ENCODE results near the gene POLG. TPM values are rescaled to one million over a fixed set of nuclear protein-coding genes. Genes with fewer than 3 reads are reported as not detected.

The POLG gene
- total RNA-seq, 4 donors from 2014 or later: 52.9 to 93.3 (median 66.9) TPM

- ATAC-seq (ENCODE audit: low FRiP score) (peak; percentile 84), DNase-seq (ENCODE audit: low spot score) (peak; percentile 53)
- TF ChIP-seq CTCF (IDR thresholded peaks at IDR 0.05): peak in 2 of 3 donors; percentile 85 to 89
Measured at GRCh38 chr15:89358755-89359439, 24.3 kb upstream of the POLG start.

GRCh38 chr15:89358435-89358754 is 23.8 kb upstream of the POLG start:
- no peak for TF ChIP-seq CTCF (IDR thresholded peaks at IDR 0.05)

GRCh38 chr15:89356634-89357298 is 22.1 kb upstream of the POLG start:
- no peak for TF ChIP-seq CTCF (IDR thresholded peaks at IDR 0.05)
- no peak for DNase-seq (ENCODE audit: low spot score)
- ATAC-seq (ENCODE audit: low FRiP score): no peak

More at GRCh38 chr15:89358435-89358754, 23.8 kb upstream of the POLG start:
- ATAC-seq (ENCODE audit: low FRiP score): no peak
- no peak for DNase-seq (ENCODE audit: low spot score)

- no peak for TF ChIP-seq CTCF (IDR thresholded peaks at IDR 0.05)
- no peak for ATAC-seq (ENCODE audit: low FRiP score)
- no peak for DNase-seq (ENCODE audit: low spot score)
Measured at GRCh38 chr15:89353991-89354390, 19.4 kb upstream of the POLG start.

GRCh38 chr15:89352476-89352875 is 17.9 kb upstream of the POLG start:
- DNase-seq (ENCODE audit: low spot score): no peak
- no peak for TF ChIP-seq CTCF (IDR thresholded peaks at IDR 0.05)
- no peak for ATAC-seq (ENCODE audit: low FRiP score)

GRCh38 chr15:89349206-89349558 is 14.6 kb upstream of the POLG start:
- no peak for ATAC-seq (ENCODE audit: low FRiP score)
- no peak for DNase-seq (ENCODE audit: low spot score)

More at GRCh38 chr15:89349206-89349558, 14.6 kb upstream of the POLG start:
- TF ChIP-seq CTCF (IDR thresholded peaks at IDR 0.05): no peak

Data from omental fat pad (tissue), 4 donors.